Nucleus accumbens (tissue), 56 donors: ENCODE data around the gene NYAP2.

ENCODE experiments used
- DNase-seq, 56 donors: peaks; one replicate each; lab custom pipeline; 2025; lab: John Stamatoyannopoulos, UW

NYAP2 gene

GRCh38 chr2:225425284-225425683, 25.8 kb downstream of the NYAP2 start:
- DNase-seq: no peak

- DNase-seq: no peak
Observed at GRCh38 chr2:225428360-225428759, 28.9 kb downstream of the NYAP2 start.

GRCh38 chr2:225429717-225430116, 30.2 kb downstream of the NYAP2 start:
- DNase-seq: peak in 46 of 56 donors; percentile 0 to 87 (median 40)

- DNase-seq: no peak
Observed at GRCh38 chr2:225431105-225431863, 31.8 kb downstream of the NYAP2 start.

- no peak for DNase-seq
Observed at GRCh38 chr2:225434014-225434413, 34.5 kb downstream of the NYAP2 start.

GRCh38 chr2:225437319-225437718, 37.8 kb downstream of the NYAP2 start:
- no peak for DNase-seq

GRCh38 chr2:225438248-225438647, 38.7 kb downstream of the NYAP2 start:
- no peak for DNase-seq

- DNase-seq: no peak
Observed at GRCh38 chr2:225452677-225453076, 53.2 kb downstream of the NYAP2 start.

GRCh38 chr2:225454412-225454811, 54.9 kb downstream of the NYAP2 start:
- DNase-seq: no peak

- DNase-seq: no peak
Observed at GRCh38 chr2:225456619-225457260, 57.2 kb downstream of the NYAP2 start.

GRCh38 chr2:225457482-225457881, 58.0 kb downstream of the NYAP2 start:
- DNase-seq: no peak

GRCh38 chr2:225458431-225459117, 59.1 kb downstream of the NYAP2 start:
- no peak for DNase-seq

- no peak for DNase-seq
Observed at GRCh38 chr2:225462417-225462816, 62.9 kb downstream of the NYAP2 start.

- DNase-seq: no peak
Observed at GRCh38 chr2:225462945-225463344, 63.4 kb downstream of the NYAP2 start.

- DNase-seq: no peak
Observed at GRCh38 chr2:225463449-225463848, 63.9 kb downstream of the NYAP2 start.

GRCh38 chr2:225464346-225465025, 65.0 kb downstream of the NYAP2 start:
- no peak for DNase-seq

GRCh38 chr2:225465827-225466226, 66.3 kb downstream of the NYAP2 start:
- no peak for DNase-seq

- no peak for DNase-seq
Observed at GRCh38 chr2:225466891-225467604, 67.5 kb downstream of the NYAP2 start.

GRCh38 chr2:225468131-225468530, 68.6 kb downstream of the NYAP2 start:
- no peak for DNase-seq

- no peak for DNase-seq
Observed at GRCh38 chr2:225471039-225471438, 71.5 kb downstream of the NYAP2 start.
